Umbilical cord (tissue), 2 donors: ENCODE results near the gene NUDT17. TPM values are rescaled to one million over a fixed set of nuclear protein-coding genes. Genes with fewer than 3 reads are reported as not detected.
"Not testable (repeated sequence)": the region's sequence is repeated elsewhere in the genome, so short reads cannot be mapped to it uniquely, and the experiment has no call there.

Experiments
- DNase-seq: peaks from one replicate; pipeline ENCODE4 v3.0.0-alpha.2; 2015; ENCODE audit warnings: low spot score
- total RNA-seq: library from RNA; depleted of rRNA; stranded (reverse); fragments of >200 nt; gene quantifications from one replicate; pipeline ENCODE4 v1.2.3, GENCODE V29; 2014; ENCODE audit warnings: low replicate concordance; ENCODE audit not compliant: insufficient read depth

Gene NUDT17, protein sequence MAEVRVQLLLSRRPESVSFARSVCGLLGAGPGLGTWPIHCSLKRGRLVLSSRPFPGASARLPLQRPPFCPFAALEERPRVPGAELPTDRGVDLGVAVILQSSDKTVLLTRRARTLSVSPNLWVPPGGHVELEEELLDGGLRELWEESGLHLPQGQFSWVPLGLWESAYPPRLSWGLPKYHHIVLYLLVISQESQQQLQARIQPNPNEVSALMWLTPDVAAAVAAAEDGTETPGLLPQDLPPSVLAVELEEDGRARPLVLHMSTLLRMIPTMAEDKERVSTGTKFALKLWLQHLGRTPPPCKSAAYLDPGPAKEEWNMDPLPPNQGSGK
- total RNA-seq = 4.3 TPM

DNA sequence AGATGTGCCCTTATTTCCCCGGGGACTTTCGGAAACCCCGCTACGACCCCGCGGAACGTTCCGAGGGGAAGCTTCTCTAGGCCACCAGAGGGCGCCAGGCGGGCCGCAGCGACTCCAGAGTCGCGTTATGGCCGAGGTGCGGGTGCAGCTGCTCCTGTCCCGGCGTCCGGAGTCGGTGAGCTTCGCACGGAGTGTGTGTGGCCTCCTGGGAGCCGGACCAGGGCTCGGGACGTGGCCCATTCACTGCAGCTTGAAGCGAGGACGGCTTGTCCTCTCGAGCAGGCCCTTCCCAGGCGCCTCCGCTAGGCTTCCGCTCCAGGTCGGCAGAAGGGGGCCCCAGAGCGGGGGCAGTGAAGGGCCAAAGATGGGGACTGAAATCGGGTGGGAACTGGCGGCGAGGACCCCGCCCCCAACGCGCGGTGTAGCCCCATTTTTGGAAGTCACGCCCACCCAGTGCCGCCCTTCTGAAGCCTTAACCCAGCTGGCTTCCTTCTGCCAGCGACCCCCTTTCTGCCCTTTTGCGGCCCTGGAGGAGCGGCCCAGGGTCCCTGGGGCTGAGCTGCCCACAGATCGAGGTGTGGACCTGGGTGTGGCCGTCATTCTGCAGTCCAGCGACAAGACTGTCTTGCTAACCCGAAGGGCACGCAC, at the start of gene NUDT17:
TSS of gene NUDT17 (plus strand) at position 117 of the 648 bp plus-strand sequence. CDS start at position 128, 11 bp downstream.
- DNase-seq = peak; percentile 83

DNA sequence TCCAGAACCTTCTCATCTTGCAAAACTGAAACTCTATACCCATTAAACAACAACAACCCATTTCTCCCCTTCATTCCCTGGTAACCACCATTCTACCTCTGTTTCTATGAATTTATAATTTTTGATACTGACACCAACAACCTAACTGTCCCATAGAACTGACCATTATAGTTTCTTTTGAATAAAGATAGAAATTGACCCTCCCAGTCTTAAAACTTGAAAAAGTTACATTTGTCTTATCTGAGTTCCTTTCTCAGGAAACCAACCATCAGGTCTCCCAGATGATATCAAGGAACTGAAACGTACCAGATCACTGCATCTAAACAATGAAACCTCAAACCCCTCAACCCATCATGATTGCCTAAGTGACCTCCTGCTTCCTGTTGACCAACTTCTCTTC, 48.7 kb upstream of the NUDT17 start:
- DNase-seq = no peak

DNA sequence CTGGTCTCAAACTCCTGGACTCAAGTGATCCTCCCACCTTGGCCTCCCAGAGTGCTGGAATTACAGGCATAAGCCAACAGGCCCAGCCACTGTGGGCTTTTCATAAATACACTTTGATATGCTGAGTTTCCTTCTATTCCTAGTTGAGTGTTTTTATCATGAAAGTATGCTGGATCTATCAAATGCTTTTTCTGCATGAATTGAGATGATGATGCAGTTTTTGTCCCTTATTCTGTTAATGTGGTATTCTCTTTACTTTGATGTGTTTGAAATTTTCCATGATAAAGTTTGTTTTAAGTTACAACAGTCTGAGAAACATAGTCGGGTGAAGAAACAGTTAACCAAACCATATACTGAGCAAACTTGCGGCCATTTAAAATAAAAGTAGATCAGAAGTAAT, 45.6 kb upstream of the NUDT17 start:
- DNase-seq = no peak

DNA sequence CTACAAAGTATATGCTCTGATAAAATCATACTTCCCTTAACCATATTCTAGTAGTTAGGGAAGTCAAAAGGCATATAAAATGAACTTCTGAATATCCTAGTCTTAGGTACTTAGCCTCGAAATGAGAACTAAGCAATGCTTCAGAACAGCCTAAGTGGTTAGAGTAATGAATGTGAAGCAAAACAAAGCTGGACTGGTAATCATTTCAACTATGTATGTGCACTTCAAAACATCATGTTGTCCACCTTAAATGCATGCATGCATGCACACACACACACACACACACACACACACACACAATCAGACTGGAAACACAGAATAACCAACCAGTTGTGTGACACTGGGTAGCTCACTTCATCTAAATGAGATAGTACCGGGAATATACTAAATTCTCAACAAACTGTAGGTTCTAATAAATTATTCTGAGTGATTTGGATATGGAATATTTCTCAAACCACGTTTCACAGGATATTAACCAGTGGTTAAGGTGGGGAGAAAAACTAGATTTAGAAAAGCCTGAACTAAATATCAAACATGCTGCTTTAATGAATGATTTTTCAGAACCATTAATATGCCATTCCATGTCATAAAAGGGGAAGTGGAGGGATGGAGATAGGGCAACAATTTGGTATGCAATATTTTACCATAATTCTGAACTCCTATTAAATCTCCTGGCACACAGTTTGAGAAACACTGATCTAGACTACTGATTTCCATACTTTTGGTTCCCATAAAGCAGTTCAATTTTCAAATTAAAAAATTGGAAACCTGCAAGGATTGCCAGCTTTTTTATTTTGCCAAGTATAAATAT, 41.0 kb upstream of the NUDT17 start:
- DNase-seq = no peak

DNA sequence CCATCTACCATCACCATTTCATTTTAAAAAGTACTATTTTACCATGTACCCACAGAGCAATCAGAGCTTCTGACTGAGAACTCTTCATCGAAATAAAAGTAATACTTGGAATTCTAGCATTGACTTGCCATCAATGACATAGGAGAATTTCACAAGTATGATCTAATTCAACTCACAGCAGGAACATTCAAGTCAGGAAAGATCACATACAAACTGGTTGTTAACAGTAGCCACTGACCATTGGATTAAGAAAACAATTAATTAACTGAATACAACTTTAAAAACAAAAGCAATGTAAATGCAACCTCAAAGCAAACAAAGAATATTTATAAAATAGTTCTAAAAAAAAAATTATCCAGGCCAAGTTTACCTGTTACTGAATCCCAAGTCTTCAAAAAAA, 40.4 kb upstream of the NUDT17 start:
- DNase-seq = no peak

DNA sequence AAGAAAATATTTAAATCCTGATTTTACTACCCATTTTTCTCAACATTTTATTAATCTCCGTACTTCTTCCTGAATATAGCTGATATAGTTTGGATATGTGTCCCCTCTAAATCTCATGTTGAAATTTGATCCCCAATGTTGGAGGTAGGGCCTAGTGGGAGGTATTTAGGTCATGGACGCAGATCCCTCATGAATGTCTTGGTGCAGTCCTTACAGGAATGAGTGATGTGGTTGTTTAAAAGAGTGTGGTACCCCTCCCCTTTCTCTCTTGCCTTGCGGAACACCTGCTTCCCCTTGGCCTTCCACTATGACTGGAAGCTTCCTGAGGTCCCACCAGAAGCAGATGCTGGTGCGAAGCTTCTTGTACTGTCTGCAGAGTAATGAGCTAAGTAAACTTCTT, 39.0 kb upstream of the NUDT17 start:
- no peak for DNase-seq

DNA sequence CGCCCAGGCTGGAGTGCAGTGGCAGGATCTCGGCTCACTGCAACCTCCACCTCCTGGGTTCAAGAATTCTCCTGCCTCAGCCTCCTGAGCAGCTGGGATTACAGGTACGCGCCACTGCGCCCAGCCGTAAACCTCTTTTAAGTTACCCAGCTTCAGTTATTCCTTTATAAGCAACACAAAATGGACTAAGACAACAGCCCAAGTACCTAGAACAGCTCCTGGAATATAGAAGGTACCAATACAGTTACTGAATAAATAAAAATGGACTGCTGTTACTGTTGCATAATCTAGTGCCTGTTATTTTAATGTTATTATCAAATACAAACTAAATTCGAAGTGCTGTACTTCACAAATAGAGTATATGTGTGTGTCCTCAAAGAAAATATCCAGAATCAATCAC, 38.6 kb upstream of the NUDT17 start:
- DNase-seq = no peak

DNA sequence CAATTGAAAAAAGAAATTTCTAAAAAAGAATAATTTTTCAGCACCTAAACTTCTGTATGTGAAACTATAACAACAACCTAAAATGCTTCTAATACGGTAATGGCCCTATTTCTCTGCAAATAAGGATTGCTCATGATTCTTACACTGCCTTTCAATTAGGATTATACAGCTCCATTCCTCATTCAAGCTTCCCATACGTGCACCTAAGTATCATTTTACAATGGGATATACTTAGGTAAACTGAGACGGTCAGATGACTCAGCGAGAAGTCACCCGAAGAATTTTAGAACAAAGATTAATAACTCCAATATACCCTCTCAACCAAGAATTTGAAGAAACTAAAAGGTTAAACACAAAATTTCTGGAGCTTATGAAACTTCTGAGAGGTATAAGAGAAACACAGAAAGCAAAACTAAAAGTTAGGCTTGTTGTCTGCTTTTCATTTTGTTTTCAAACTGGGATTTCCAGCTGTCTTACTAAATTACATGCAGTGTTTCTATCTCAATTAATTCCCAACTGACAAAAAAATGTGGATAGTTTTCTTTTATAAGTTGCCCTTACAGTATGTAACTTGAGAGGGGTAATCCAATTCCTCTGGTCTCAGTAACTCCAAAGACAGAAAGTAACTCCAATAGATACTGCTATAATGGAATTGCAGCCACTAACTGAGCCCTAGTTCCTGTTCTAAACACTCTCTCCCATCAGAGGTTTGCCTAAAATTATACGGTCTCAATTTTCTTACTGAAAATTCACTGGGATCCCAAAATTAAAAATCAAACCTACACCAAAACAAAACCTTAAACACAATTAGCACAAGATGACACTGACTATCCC, 32.2 kb upstream of the NUDT17 start:
- DNase-seq = not testable (repeated sequence)

DNA sequence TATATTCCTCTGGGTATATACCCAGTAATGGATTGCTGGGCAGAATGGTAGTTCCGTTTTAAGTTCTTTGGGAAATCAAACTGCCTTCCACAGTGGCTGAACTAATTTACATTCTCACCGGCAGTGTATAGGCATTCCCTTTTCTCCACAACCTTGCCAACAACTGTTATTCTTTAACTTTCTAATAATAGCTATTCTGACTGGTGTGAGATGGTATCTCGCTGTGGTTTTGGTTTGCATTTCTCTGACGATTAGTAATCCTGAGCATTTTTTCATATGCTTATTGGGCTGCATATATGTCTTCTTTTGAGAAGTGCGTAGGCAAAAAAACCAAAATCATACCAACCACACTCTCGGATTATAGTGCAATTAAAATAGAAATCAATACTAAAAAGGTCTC, 27.3 kb upstream of the NUDT17 start:
- DNase-seq = not testable (repeated sequence)

DNA sequence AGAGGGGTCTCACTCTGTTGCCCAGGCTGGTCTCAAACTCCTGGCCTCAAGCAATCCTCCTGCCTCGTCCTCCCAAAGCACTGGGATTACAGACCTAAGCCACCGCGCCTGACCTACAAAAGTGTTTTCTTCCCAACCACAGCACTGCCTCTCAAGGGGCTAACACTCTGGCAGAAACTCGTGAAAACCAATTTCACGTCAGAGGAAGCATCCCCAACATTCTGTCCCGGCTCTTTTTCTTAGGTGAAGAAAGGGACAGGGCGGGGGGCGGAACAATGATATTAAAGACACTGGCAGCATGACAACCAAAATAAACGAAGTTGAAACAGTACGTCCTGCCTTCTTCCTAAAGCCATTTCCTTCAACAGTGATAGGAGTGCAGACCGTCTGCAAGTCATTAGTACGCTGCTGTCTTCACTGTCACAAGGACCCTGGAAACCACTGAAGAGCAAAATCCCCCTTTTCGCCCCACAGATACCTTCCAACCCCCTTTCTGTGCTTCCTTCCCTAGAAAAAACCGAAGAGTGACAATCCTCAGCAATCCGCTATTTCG, 22.6 kb upstream of the NUDT17 start:
- DNase-seq = not testable (repeated sequence)

DNA sequence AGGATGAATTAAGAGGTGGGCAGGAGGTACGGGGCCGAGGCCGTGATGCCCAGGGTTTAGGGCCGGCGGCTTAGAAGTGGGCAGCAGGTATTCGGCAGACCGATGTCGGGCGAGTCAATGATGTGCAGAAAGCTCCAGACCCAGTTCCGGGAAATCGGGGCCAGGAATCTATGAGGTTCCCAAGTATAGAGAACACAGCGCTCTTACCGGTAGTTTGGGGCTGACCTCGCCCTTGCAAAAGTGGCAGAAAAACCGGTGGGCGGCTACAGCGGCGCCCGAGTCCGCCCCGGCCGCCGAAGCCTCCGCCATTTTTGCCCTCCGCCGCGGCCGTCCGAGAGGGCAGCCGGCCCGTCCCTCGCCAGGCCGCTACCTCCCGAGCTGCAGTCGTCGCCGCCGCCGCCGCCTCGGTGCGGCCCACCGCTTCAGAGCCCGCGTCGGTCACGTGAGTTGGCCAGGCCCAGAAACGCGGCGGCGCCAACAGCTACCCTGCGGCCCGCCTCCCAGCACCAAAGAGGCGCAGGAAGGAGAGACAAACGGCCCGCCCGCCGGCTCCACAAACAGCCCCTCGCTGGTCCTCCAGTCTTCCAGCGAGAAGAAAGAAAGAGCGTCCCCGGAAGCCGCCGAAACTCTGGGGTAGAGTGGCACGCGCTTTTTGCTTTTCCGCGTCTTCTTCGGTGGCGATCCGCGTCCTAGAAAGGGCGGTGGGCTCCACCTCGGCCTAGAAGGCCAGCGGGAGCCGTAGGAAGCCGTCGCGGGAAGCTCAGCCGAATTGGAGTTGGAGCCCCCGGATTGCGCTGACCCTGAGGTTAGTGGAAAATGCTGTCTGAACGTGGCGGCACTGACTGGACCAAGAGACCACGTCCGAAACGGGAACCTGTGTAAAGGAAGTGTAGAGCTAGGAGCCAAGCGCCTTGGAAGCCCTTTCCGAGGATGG, 21.6 kb upstream of the NUDT17 start, which contains the start of the genes POLR3C and RNF115:
TSS of gene POLR3C (plus strand) at position 636 of the 934 bp plus-strand sequence. CDS start 1,577 bp downstream, outside the sequence.
TSS of gene RNF115 (minus strand) at position 531 of the 934 bp plus-strand sequence. CDS start at position 309, 222 bp downstream.
- peak; percentile 97 for DNase-seq

DNA sequence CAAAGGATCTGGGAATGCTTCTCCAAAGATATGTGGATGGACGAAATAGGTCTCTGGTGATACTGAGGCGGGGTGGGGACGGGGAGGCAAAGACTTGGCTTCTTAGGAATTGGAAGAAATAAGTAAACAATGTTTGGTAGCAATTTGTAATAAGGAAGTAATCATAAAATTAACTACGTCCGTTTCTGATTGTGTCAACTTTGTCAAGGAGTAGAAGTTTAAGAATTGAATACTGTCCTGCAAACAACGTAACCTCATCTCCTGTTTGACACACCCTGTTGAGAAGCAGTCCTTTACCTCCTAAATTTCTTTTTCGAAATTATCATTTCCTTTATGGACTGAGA, 21.0 kb upstream of the NUDT17 start:
- no peak for DNase-seq

DNA sequence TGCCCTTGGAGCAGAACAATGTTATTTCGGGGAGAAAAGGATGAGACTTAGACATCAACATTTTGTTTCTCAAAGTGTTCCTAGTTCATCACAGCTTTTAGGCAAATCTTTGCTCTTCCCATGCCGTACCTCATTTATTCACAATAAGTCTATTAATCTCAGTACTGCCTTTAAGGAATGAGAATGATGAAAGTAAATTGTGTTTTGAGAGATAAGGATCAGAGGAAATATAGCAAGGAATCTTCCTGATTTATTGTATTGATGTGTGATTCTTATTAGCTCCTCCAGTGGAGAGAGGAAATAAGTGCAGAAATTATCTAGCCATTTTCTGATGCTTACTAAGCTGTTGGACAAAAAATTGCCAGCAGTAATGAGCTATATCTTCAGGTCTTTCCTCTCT, 19.4 kb upstream of the NUDT17 start:
- no peak for DNase-seq

DNA sequence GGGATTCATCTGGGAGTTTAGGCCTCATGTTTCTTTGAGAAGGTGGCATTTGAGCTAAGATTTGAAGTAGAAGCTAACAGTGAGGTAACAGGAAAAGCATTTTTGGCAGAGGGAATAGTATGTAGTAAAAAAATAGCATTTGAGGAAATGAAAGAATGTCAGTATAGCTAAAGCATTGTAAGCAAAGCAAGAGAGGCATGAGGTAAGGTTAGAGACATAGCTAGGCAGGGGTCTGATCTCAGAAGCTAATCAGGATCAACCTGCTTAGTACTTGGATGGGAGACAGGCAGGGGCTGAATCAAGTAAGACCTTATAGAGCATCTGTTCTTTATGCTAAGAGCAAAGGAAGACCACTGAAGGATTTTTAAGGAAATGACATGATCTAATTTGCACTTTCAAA, 17.5 kb upstream of the NUDT17 start:
- no peak for DNase-seq

DNA sequence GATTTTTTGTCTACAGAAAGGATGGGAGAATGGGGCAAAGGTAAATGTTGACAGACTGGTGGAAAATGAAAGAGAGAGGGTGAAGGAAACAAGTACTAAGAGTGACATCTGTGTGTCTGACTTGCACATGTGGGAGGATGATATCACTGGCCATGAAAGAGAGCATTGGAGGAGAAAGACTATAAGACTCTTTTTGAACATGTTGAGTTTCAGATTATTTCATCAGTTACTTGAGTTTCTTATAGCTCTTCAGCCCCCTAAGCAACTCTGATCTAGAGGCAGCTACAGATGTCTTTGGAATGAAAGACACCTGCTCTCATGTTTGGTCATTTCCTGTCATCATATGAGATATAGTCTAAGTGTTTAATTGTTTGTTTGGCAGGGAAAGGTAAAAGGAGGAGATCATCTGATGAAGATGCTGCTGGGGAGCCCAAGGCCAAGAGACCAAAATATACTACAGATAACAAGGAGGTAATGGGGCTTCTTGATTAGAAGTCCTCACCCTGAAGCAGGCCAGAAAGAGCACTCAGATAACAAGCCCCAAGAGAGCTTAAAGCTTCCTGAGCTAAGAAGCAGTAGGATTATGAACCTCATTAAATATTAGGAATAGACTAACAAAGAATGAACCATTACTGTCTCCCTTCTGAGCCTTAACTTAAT, 16.9 kb upstream of the NUDT17 start:
- DNase-seq = no peak

DNA sequence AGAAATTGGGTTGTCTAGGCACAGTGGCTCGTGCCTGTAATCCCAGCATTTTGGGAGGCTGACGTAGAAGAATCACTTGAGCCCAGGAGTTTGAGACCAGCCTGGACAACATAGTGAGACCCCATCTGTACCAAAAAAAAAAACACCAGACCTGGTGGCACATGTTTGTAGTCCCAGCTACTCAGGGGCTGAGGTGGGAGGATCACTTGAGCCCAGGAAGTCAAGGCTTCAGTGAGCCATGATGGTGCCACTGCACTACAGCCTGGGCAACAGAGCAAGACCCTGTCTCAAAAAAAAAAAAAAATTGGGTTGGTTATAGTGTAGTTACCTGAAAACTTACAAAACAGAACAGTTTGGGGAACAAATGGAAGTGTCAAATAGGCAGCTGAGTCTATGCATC, 14.6 kb upstream of the NUDT17 start:
- not testable (repeated sequence) for DNase-seq

DNA sequence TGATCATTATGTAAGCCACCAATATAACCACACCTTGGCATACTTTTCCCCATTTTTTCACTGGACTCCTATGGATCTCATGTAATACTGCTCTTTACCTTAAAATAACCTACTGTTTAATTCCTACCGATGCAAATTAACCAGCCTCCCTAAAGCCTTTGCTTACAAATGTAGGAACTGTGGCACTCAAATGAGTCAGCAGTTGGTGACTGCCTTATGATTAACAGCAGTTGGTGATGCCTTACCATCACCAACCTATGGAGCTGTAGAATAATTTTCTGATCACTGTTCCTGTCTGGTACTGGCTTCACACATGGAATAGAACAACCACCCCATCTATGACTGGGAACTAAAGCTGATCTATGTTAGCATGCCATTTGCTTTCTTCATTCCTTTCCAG, 7.8 kb upstream of the NUDT17 start:
- DNase-seq = no peak

DNA sequence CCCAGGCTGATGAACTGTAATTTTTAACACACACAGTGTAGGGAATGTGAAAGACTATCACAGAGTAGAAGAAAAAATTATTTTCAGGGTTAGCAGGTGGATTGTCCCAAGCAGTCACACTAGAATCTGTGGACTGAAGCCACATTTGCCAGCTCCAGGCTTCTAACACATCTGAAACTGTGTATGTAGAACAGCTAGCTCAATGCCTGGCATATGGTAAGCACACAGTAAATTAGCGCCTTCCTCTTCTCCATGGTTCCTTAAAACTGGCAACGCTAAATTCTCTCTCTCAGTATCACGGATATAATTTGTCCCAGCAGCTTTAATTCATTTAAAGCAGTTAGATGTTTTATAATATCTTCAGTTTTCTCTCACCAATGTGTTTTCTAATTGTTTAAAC, 2.4 kb upstream of the NUDT17 start:
- DNase-seq = no peak

DNA sequence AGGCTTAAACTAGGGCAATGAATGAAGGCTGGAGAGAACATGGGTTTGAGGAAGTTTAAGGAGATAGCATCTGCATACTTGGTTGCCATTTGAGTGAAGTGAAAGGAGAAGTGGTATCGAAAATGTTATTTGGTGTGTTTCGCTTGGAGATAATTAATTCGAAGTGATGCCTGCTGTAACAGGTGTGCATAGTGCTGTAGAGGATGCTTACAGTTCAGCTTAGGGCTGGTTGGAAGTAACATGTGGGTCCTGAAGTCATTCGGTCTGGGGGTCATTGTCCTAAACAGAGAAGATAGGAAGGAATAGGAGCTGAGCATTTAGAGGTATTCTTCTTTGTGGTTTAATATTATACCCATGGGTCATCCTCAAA, 301 bp upstream of the NUDT17 start:
- DNase-seq = no peak
